HEK293 (cell line): Measurements from ENCODE around the gene RPS19BP1.

ENCODE experiments used
- CTCF ChIP-seq: fragments of 450-650 bp; formaldehyde crosslinking; IDR thresholded peaks from 2 replicates; pipeline ENCODE4 v1.5.1; 2016; ENCODE audit warnings: missing biosample characterization, missing genetic modification characterization
- GLI4 ChIP-seq: fragments of 450-650 bp; formaldehyde crosslinking; IDR thresholded peaks from 2 replicates; pipeline ENCODE4 v1.5.1; 2016; ENCODE audit warnings: missing biosample characterization, missing genetic modification characterization
- KLF17 ChIP-seq: fragments of 450-650 bp; formaldehyde crosslinking; IDR thresholded peaks from 2 replicates; pipeline ENCODE4 v1.5.1; 2016; ENCODE audit warnings: missing biosample characterization, missing genetic modification characterization
- KLF9 ChIP-seq: fragments of 450-650 bp; formaldehyde crosslinking; IDR thresholded peaks from 2 replicates; pipeline ENCODE4 v1.5.1; 2016; ENCODE audit warnings: missing biosample characterization, missing genetic modification characterization, low read depth
- MYNN ChIP-seq: fragments of 450-650 bp; formaldehyde crosslinking; IDR thresholded peaks from 2 replicates; pipeline ENCODE4 v1.5.1; 2016; ENCODE audit warnings: missing biosample characterization, missing genetic modification characterization, borderline replicate concordance
- PRDM4 ChIP-seq: fragments of 450-650 bp; formaldehyde crosslinking; IDR thresholded peaks from 2 replicates; pipeline ENCODE4 v1.5.1; 2017; ENCODE audit warnings: missing biosample characterization, missing genetic modification characterization
- SP7 ChIP-seq: fragments of 450-650 bp; formaldehyde crosslinking; IDR thresholded peaks from 2 replicates; pipeline ENCODE4 v1.5.1; 2016; ENCODE audit warnings: missing biosample characterization, missing genetic modification characterization
- TRIM28 ChIP-seq: IDR thresholded peaks from 2 replicates; pipeline ENCODE4 v1.6.1; 2011; ENCODE audit warnings: low read length, control low read depth, borderline replicate concordance
- ZFP3 ChIP-seq: fragments of 450-650 bp; formaldehyde crosslinking; IDR thresholded peaks from 2 replicates; pipeline ENCODE4 v1.5.1; 2016; ENCODE audit warnings: low read depth, missing biosample characterization, missing genetic modification characterization
- ZNF10 ChIP-seq: fragments of 450-650 bp; formaldehyde crosslinking; IDR thresholded peaks from 2 replicates; pipeline ENCODE4 v1.5.1; 2017; ENCODE audit warnings: missing biosample characterization, missing genetic modification characterization
- ZNF140 ChIP-seq: fragments of 450-650 bp; formaldehyde crosslinking; IDR thresholded peaks from 2 replicates; pipeline ENCODE4 v1.5.1; 2016; ENCODE audit warnings: missing biosample characterization, missing genetic modification characterization
- ZNF157 ChIP-seq: fragments of 450-650 bp; formaldehyde crosslinking; IDR thresholded peaks from 2 replicates; pipeline ENCODE4 v1.5.1; 2016; ENCODE audit warnings: missing biosample characterization, missing genetic modification characterization
- ZNF174 ChIP-seq: fragments of 450-650 bp; formaldehyde crosslinking; IDR thresholded peaks from 2 replicates; pipeline ENCODE4 v1.5.0; 2017; ENCODE audit warnings: missing biosample characterization, mild to moderate bottlenecking, missing genetic modification characterization
- ZNF211 ChIP-seq: fragments of 450-650 bp; formaldehyde crosslinking; IDR thresholded peaks from 2 replicates; pipeline ENCODE4 v1.5.1; 2016; ENCODE audit warnings: low read depth, missing biosample characterization, missing genetic modification characterization
- ZNF248 ChIP-seq: fragments of 450-650 bp; formaldehyde crosslinking; IDR thresholded peaks from 2 replicates; pipeline ENCODE4 v1.5.1; 2017; ENCODE audit warnings: missing biosample characterization, missing genetic modification characterization
- ZNF366 ChIP-seq: fragments of 450-650 bp; formaldehyde crosslinking; conservative IDR thresholded peaks from 2 replicates; pipeline ENCODE4 v1.5.1; 2016; ENCODE audit warnings: missing biosample characterization, missing genetic modification characterization
- ZNF394 ChIP-seq: fragments of 450-650 bp; formaldehyde crosslinking; IDR thresholded peaks from 2 replicates; pipeline ENCODE4 v1.5.1; 2016; ENCODE audit warnings: missing biosample characterization, missing genetic modification characterization, mild to moderate bottlenecking, moderate library complexity, borderline replicate concordance
- ZNF398 ChIP-seq: fragments of 450-650 bp; formaldehyde crosslinking; IDR thresholded peaks from 2 replicates; pipeline ENCODE4 v1.5.1; 2017; ENCODE audit warnings: missing biosample characterization, missing genetic modification characterization
- ZNF416 ChIP-seq: fragments of 450-650 bp; formaldehyde crosslinking; IDR thresholded peaks from 2 replicates; pipeline ENCODE4 v1.5.1; 2016; ENCODE audit warnings: missing biosample characterization, missing genetic modification characterization
- ZNF433 ChIP-seq: fragments of 450-650 bp; formaldehyde crosslinking; IDR thresholded peaks from 2 replicates; pipeline ENCODE4 v1.5.1; 2016; ENCODE audit warnings: missing biosample characterization, missing genetic modification characterization, low read depth
- ZNF449 ChIP-seq: fragments of 450-650 bp; formaldehyde crosslinking; IDR thresholded peaks from 2 replicates; pipeline ENCODE4 v1.5.1; 2017; ENCODE audit warnings: missing biosample characterization, mild to moderate bottlenecking, missing genetic modification characterization, moderate library complexity
- ZNF473 ChIP-seq: fragments of 450-650 bp; formaldehyde crosslinking; IDR thresholded peaks from 2 replicates; pipeline ENCODE4 v1.5.1; 2017; ENCODE audit warnings: missing biosample characterization, missing genetic modification characterization
- ZNF530 ChIP-seq: fragments of 450-650 bp; formaldehyde crosslinking; IDR thresholded peaks from 2 replicates; pipeline ENCODE4 v1.5.1; 2016; ENCODE audit warnings: low read depth, missing biosample characterization, missing genetic modification characterization
- ZNF596 ChIP-seq: fragments of 450-650 bp; IDR thresholded peaks from 2 replicates; pipeline ENCODE4 v1.5.0; 2018; ENCODE audit warnings: missing biosample characterization, mild to moderate bottlenecking, missing genetic modification characterization, moderate library complexity
- ZNF629 ChIP-seq: fragments of 450-650 bp; formaldehyde crosslinking; IDR thresholded peaks from 2 replicates; pipeline ENCODE4 v1.5.1; 2017; ENCODE audit warnings: missing biosample characterization, missing genetic modification characterization
- ZNF692 ChIP-seq: fragments of 450-650 bp; formaldehyde crosslinking; IDR thresholded peaks from 2 replicates; pipeline ENCODE4 v1.5.1; 2016; ENCODE audit warnings: missing biosample characterization, missing genetic modification characterization
- ZNF704 ChIP-seq: fragments of 450-650 bp; formaldehyde crosslinking; IDR thresholded peaks from 2 replicates; pipeline ENCODE4 v1.5.1; 2016; ENCODE audit warnings: missing biosample characterization, missing genetic modification characterization
- ZNF707 ChIP-seq: fragments of 450-650 bp; formaldehyde crosslinking; IDR thresholded peaks from 2 replicates; pipeline ENCODE4 v1.5.1; 2016; ENCODE audit warnings: missing biosample characterization, missing genetic modification characterization
- ZNF837 ChIP-seq: fragments of 450-650 bp; formaldehyde crosslinking; IDR thresholded peaks from 2 replicates; pipeline ENCODE4 v1.5.1; 2016; ENCODE audit warnings: missing biosample characterization, missing genetic modification characterization

Gene RPS19BP1

GRCh38 chr22:39528681-39529486, 3.7 kb downstream of the RPS19BP1 start (continued):
- no peak for TF ChIP-seq ZNF704 (tag by site-specific recombination)
- peak; percentile 53; the same call in 1 of the 2 replicates for TF ChIP-seq ZNF449 (tag by site-specific recombination)
- TF ChIP-seq ZNF596 (tag by site-specific recombination), result no peak
- TF ChIP-seq TRIM28, result peak; percentile 96
- peak; percentile 95 for TF ChIP-seq SP7 (tag by site-specific recombination)
- no peak for TF ChIP-seq ZNF530
- TF ChIP-seq ZNF366, result 0 out of 2 replicates have a peak, but pooled peaks have one; percentile 32
- TF ChIP-seq CTCF (tag by site-specific recombination), result peak; percentile 100
- TF ChIP-seq ZNF433 (tag by site-specific recombination), result no peak
- no peak for TF ChIP-seq ZFP3 (tag by site-specific recombination)
- peak; percentile 88 for TF ChIP-seq ZNF629
- peak; percentile 78 for TF ChIP-seq ZNF394 (tag by site-specific recombination)
- peak; percentile 90 for TF ChIP-seq ZNF692 (tag by site-specific recombination)
- TF ChIP-seq ZNF398, result peak; percentile 22; the same call in 1 of the 2 replicates
- TF ChIP-seq MYNN (tag by site-specific recombination), result no peak
- TF ChIP-seq ZNF248 (tag by site-specific recombination), result no peak
- TF ChIP-seq ZNF837 (tag by site-specific recombination), result no peak
- TF ChIP-seq ZNF10 (tag by site-specific recombination), result 0 out of 2 replicates have a peak, but pooled peaks have one; percentile 10
- no peak for TF ChIP-seq ZNF416 (tag by site-specific recombination)
- TF ChIP-seq ZNF211 (tag by site-specific recombination), result no peak
- no peak for TF ChIP-seq ZNF473 (tag by site-specific recombination)
- peak; percentile 69 for TF ChIP-seq PRDM4 (tag by site-specific recombination)
- no peak for TF ChIP-seq ZNF174 (tag by site-specific recombination)
- TF ChIP-seq KLF17 (tag by site-specific recombination), result peak; percentile 99
- TF ChIP-seq KLF9 (tag by site-specific recombination), result peak; percentile 65
- no peak for TF ChIP-seq ZNF140
- no peak for TF ChIP-seq GLI4 (tag by site-specific recombination)
- TF ChIP-seq ZNF157, result no peak
- TF ChIP-seq ZNF707, result no peak
